Measurements from ENCODE around the gene KCNQ5.

- TF ChIP-seq CTCF (IDR thresholded peaks at IDR 0.05): no peak
- TF ChIP-seq POLR2A (IDR thresholded peaks at IDR 0.05): no peak
These were observed 80.6 kb downstream of the KCNQ5 start for GRCh38 chr6:72702421-72702820.
